Smooth muscle cell (in vitro differentiated cells): ENCODE results near the gene SH2D3C. TPM values are rescaled to one million over a fixed set of nuclear protein-coding genes. Genes with fewer than 3 reads are reported as not detected.

Source experiments
- DNase-seq: peaks from one replicate; lab custom pipeline; 2025; ENCODE audit not compliant: unreplicated experiment; lab: John Stamatoyannopoulos, UW
- H2AFZ ChIP-seq: fragments of 200-600 bp; sonication (generic); 2 replicates; pipeline ENCODE4 v1.6.0; 2016; ENCODE audit warnings: antibody characterized with exemption, low read depth, mild to moderate bottlenecking
- H3F3A ChIP-seq: fragments of 200-600 bp; sonication (generic); 2 replicates; pipeline ENCODE4 v1.6.0; 2017; ENCODE audit warnings: antibody characterized with exemption, low read depth
- H3K27ac ChIP-seq: fragments of 200-600 bp; sonication (generic); 2 replicates; pipeline ENCODE4 v1.5.1; 2016; ENCODE audit warnings: low read depth, mild to moderate bottlenecking
- H3K27me3 ChIP-seq: fragments of 200-600 bp; sonication (generic); 2 replicates; pipeline ENCODE4 v1.6.1; 2016; ENCODE audit warnings: low read depth, mild to moderate bottlenecking
- H3K36me3 ChIP-seq: fragments of 200-600 bp; sonication (generic); 2 replicates; pipeline ENCODE4 v1.5.1; 2016; ENCODE audit warnings: low read depth
- H3K4me1 ChIP-seq: fragments of 200-600 bp; sonication (generic); 2 replicates; pipeline ENCODE4 v1.5.1; 2016; ENCODE audit warnings: low read depth
- H3K4me2 ChIP-seq: fragments of 200-600 bp; sonication (generic); 2 replicates; pipeline ENCODE4 v1.6.0; 2016; ENCODE audit warnings: mild to moderate bottlenecking
- H3K4me3 ChIP-seq: fragments of 200-600 bp; sonication (generic); 2 replicates; pipeline ENCODE4 v1.5.1; 2016; ENCODE audit warnings: mild to moderate bottlenecking
- H3K79me2 ChIP-seq: fragments of 200-600 bp; sonication (generic); 2 replicates; pipeline ENCODE4 v1.6.0; 2016; ENCODE audit warnings: low read depth, mild to moderate bottlenecking
- H3K9ac ChIP-seq: fragments of 200-600 bp; sonication (generic); 2 replicates; pipeline ENCODE4 v1.6.0; 2016; ENCODE audit warnings: low read depth
- H3K9me3 ChIP-seq: fragments of 200-600 bp; sonication (generic); replicated peaks from 2 replicates; pipeline ENCODE4 v1.5.1; 2016; ENCODE audit warnings: low read depth
- H4K20me1 ChIP-seq: fragments of 200-600 bp; sonication (generic); 2 replicates; pipeline ENCODE4 v1.6.0; 2016; ENCODE audit warnings: low read depth
- WGBS: methylation state at CpG from one replicate; pipeline ENCODE4 v1.1.7; 2016; ENCODE audit warnings: low lambda C conversion rate; 5-methylcytosine and 5-hydroxymethylcytosine counted together
- polyA plus RNA-seq: library from polyadenylated mRNA; unstranded; fragments of >200 nt; fragmentation: Nextera tagmentation; extraction: Ambion mirVana; gene quantifications from 2 replicates; pipeline ENCODE4 v1.2.1, GENCODE V29; 2016
- total RNA-seq: library from RNA; depleted of rRNA; stranded (reverse); fragments of >200 nt; gene quantifications from 2 replicates; pipeline ENCODE4 v1.2.3, GENCODE V29; 2014
- TF ChIP-seq, protein P1 (sequence below): fragments of 200-600 bp; sonication (generic); IDR thresholded peaks from 2 replicates; pipeline ENCODE4 v1.5.1; 2017; ENCODE audit warnings: borderline replicate concordance, mild to moderate bottlenecking, antibody characterized with exemption; ENCODE audit not compliant: insufficient read depth, poor library complexity, severe bottlenecking

The SH2D3C gene
- total and polyA plus RNA-seq, 2 experiments from 2014 or later, result 0.54 TPM; not detected in 1

DNA sequence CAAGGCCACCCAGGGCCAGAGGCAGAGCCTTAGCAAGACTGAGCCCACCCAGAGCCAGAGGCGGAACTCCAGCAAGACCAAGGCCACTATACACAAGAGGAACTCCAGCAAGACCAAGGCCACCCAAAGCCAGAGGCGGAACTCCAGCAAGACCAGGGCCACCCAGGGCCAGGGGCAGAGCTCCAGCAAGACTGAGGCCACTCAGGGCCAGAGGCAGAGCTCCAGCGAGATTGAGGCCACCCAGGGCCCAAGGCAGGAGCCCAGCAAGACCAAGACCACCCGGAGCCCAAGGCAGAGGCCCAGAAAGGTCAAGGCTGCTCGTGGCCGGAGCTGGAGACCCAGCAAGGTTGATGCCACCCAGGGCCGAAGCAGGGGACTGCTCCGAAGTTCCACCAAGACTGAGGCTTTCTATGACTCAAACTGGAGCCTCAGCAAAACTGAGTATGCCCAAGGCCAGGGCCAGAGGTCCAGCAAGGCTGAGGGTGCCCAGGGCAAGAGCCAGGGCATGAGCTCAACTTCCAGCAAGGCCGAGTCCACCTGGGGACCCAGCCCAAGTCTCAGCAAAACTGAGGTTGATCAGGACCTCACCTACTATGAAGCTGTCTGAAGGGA lies 47.6 kb downstream of the SH2D3C start:
- H3K4me2 ChIP-seq, result no peak overlapping the region

DNA sequence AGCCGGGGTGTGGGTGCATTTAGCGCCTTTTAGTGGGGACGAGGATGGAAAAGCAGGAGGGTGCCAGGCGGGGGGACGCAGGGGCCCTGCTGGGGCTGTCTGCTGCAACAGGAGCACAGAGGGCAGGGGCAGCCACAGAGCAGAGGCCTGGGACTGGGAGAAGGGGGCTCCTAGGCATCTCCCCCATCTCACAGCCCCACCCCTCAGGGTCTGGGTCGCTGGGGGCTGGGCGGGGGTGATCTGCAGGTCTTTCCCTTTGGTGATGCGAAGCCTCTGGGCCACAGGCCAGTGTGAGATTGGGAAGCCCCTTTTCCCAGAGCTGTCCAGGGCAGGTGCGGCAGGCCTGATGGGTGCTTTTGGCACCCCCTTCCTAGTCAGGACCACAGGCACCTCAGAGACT lies 48.2 kb downstream of the SH2D3C start:
- Histone ChIP-seq H2AFZ (no peak overlapping the region), H3K9ac (no peak overlapping the region), H3K27ac (no peak overlapping the region), H4K20me1 (no peaks in the 10 kb centered on the region), H3K36me3 (no peaks in the 10 kb centered on the region), H3F3A (no peaks in the 10 kb centered on the region), H3K4me3 (no peak overlapping the region), H3K4me2 (no peak overlapping the region), H3K9me3 (no peaks in the 10 kb centered on the region), H3K79me2 (no peaks in the 10 kb centered on the region), H3K4me1 (no peaks in the 10 kb centered on the region), H3K27me3 (no peaks in the 10 kb centered on the region)
- no peak for DNase-seq
- TF ChIP-seq, protein P1, sequence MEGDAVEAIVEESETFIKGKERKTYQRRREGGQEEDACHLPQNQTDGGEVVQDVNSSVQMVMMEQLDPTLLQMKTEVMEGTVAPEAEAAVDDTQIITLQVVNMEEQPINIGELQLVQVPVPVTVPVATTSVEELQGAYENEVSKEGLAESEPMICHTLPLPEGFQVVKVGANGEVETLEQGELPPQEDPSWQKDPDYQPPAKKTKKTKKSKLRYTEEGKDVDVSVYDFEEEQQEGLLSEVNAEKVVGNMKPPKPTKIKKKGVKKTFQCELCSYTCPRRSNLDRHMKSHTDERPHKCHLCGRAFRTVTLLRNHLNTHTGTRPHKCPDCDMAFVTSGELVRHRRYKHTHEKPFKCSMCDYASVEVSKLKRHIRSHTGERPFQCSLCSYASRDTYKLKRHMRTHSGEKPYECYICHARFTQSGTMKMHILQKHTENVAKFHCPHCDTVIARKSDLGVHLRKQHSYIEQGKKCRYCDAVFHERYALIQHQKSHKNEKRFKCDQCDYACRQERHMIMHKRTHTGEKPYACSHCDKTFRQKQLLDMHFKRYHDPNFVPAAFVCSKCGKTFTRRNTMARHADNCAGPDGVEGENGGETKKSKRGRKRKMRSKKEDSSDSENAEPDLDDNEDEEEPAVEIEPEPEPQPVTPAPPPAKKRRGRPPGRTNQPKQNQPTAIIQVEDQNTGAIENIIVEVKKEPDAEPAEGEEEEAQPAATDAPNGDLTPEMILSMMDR, result no peak
- WGBS, result 92% methylated on average over 7 of the region's 9 CpGs

More for the DNA sequence above, 47.6 kb downstream of the SH2D3C start:
- WGBS, result 96% methylated on average over 9 of the region's 9 CpGs
- no peaks in the 10 kb centered on the region for H3K79me2 ChIP-seq
- no peak for DNase-seq
- H3K27ac ChIP-seq, result no peak overlapping the region
- no peak overlapping the region for H3K9ac ChIP-seq
- H3K9me3 ChIP-seq, result no peaks in the 10 kb centered on the region
- H4K20me1 ChIP-seq, result no peaks in the 10 kb centered on the region
- H3K36me3 ChIP-seq, result no peaks in the 10 kb centered on the region
- H2AFZ ChIP-seq, result no peak overlapping the region
- H3F3A ChIP-seq, result no peaks in the 10 kb centered on the region
- H3K4me3 ChIP-seq, result no peak overlapping the region
- no peaks in the 10 kb centered on the region for H3K27me3 ChIP-seq
- no peaks in the 10 kb centered on the region for H3K4me1 ChIP-seq
- TF ChIP-seq, protein P1, result no peak

DNA sequence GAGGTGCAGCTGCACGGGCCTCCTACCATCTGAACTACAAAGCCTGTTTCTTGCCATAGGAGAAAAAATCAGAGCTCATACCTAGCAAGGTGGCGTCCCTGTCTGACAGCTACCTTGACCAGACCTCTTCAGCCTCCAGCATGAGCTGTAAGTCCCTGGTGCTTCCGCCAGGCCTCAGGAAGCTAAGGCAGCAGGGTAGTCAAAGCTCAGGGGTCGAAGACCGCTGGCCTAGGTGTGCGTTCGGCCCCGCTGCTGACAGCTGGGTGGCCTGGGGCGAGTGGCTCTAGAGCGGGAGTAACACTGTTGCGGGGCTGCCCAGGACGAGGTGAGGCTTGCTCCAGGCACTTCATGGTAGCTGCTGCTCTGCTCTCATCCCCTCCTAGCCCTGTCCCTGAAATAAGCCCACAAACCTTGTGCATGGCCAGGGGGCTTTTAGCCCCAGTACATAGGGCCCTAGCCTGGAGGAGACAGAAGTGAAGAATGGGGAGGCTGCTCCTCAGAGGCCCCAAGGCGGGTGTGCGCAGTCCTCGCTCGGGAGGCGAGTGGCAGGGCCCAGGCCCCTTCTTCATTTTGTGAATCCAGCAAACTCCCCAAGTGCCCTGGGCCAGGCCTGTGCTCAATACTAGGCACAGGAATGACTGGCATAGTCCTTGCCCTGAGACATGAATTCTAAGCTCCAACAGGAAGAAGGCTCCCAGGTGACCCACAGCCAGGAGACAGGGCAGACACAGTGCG lies 48.8 kb downstream of the SH2D3C start:
- 95% methylated on average over 18 of the region's 18 CpGs for WGBS
- TF ChIP-seq, protein P1, result no peak
- Histone ChIP-seq H4K20me1 (no peaks in the 10 kb centered on the region), H3K36me3 (no peaks in the 10 kb centered on the region), H2AFZ (no peak overlapping the region), H3K4me2 (no peak overlapping the region), H3K4me1 (no peaks in the 10 kb centered on the region), H3K27me3 (no peaks in the 10 kb centered on the region), H3K79me2 (no peaks in the 10 kb centered on the region), H3K9ac (no peak overlapping the region), H3K4me3 (no peak overlapping the region), H3F3A (no peaks in the 10 kb centered on the region), H3K9me3 (no peaks in the 10 kb centered on the region), H3K27ac (no peak overlapping the region)
- no peak for DNase-seq
